Measurements from ENCODE around the gene F2RL2.
"Not testable (repeated sequence)": the region's sequence is repeated elsewhere in the genome, so short reads cannot be mapped to it uniquely, and the experiment has no call there.

The F2RL2 gene

GRCh38 chr5:76620166-76620565 is 3.0 kb downstream of the F2RL2 start:
- no peak for DNase-seq (ENCODE audit: low read depth, low spot score)

GRCh38 chr5:76617675-76618074 is 5.5 kb downstream of the F2RL2 start:
- DNase-seq (ENCODE audit: low read depth, low spot score), result no peak

- DNase-seq (ENCODE audit: low read depth, low spot score), result no peak
These were observed 6.0 kb downstream of the F2RL2 start for GRCh38 chr5:76617229-76617628.

GRCh38 chr5:76616206-76616605 is 7.0 kb downstream of the F2RL2 start:
- DNase-seq (ENCODE audit: low read depth, low spot score), result no peak

- no peak for DNase-seq (ENCODE audit: low read depth, low spot score)
These were observed 7.4 kb downstream of the F2RL2 start for GRCh38 chr5:76615759-76616158.

- DNase-seq (ENCODE audit: low read depth, low spot score), result no peak
These were observed 10.3 kb downstream of the F2RL2 start for GRCh38 chr5:76612942-76613341.

GRCh38 chr5:76610196-76610595 is 13.0 kb downstream of the F2RL2 start:
- DNase-seq (ENCODE audit: low read depth, low spot score), result no peak

- DNase-seq (ENCODE audit: low read depth, low spot score), result no peak
These were observed 14.4 kb downstream of the F2RL2 start for GRCh38 chr5:76608833-76609232.

GRCh38 chr5:76607353-76607871 is 15.8 kb downstream of the F2RL2 start:
- no peak for DNase-seq (ENCODE audit: low read depth, low spot score)

- DNase-seq (ENCODE audit: low read depth, low spot score), result no peak
These were observed 16.5 kb downstream of the F2RL2 start for GRCh38 chr5:76606701-76607100.

- peak; percentile 41 for DNase-seq (ENCODE audit: low read depth, low spot score)
These were observed 18.4 kb downstream of the F2RL2 start for GRCh38 chr5:76604838-76605237.

GRCh38 chr5:76603991-76604390 is 19.2 kb downstream of the F2RL2 start:
- not testable (repeated sequence) for DNase-seq (ENCODE audit: low read depth, low spot score)

- DNase-seq (ENCODE audit: low read depth, low spot score), result no peak
These were observed 21.0 kb downstream of the F2RL2 start for GRCh38 chr5:76602094-76602726.

- DNase-seq (ENCODE audit: low read depth, low spot score), result peak; percentile 44
These were observed 21.7 kb downstream of the F2RL2 start for GRCh38 chr5:76601470-76601869.

- DNase-seq (ENCODE audit: low read depth, low spot score), result no peak
These were observed 22.5 kb downstream of the F2RL2 start for GRCh38 chr5:76600716-76601115.

- DNase-seq (ENCODE audit: low read depth, low spot score), result no peak
These were observed 24.7 kb downstream of the F2RL2 start for GRCh38 chr5:76598531-76598930.

- no peak for DNase-seq (ENCODE audit: low read depth, low spot score)
These were observed 27.3 kb downstream of the F2RL2 start for GRCh38 chr5:76595755-76596481.

- no peak for DNase-seq (ENCODE audit: low read depth, low spot score)
These were observed 29.1 kb downstream of the F2RL2 start for GRCh38 chr5:76594107-76594506.

- DNase-seq (ENCODE audit: low read depth, low spot score), result no peak
These were observed 30.5 kb downstream of the F2RL2 start for GRCh38 chr5:76592692-76593091.

GRCh38 chr5:76591366-76591765 is 31.8 kb downstream of the F2RL2 start:
- no peak for DNase-seq (ENCODE audit: low read depth, low spot score)

- DNase-seq (ENCODE audit: low read depth, low spot score), result no peak
These were observed 33.2 kb downstream of the F2RL2 start for GRCh38 chr5:76590027-76590426.

GRCh38 chr5:76586531-76586930 is 36.7 kb downstream of the F2RL2 start:
- DNase-seq (ENCODE audit: low read depth, low spot score), result no peak

- DNase-seq (ENCODE audit: low read depth, low spot score), result no peak
These were observed 37.4 kb downstream of the F2RL2 start for GRCh38 chr5:76585783-76586217.
